Chondrocyte (in vitro differentiated cells): ENCODE measurements around the gene MOCOS. TPM values are rescaled to one million over a fixed set of nuclear protein-coding genes. Genes with fewer than 3 reads are reported as not detected.
A peak's percentile ranks its signal among the peaks of the same experiment; 100 is the strongest.

Experiments used
- DNase-seq: peaks from one replicate; pipeline ENCODE4 v3.0.0; 2021; ENCODE audit warnings: mixed read lengths, low spot score
- H3K27ac Mint-ChIP-seq: one replicate; pipeline ENCODE4 v1.8.0; 2021; ENCODE audit warnings: mild to moderate bottlenecking, moderate library complexity, mixed read lengths; ENCODE audit not compliant: unreplicated experiment
- H3K27me3 Mint-ChIP-seq: 2 replicates; pipeline ENCODE4 v1.8.0; 2021; ENCODE audit warnings: low read depth, mixed read lengths
- H3K36me3 Mint-ChIP-seq: 2 replicates; pipeline ENCODE4 v1.8.0; 2021; ENCODE audit warnings: low read depth, mixed read lengths
- H3K4me1 Mint-ChIP-seq: 2 replicates; pipeline ENCODE4 v1.8.0; 2021; ENCODE audit warnings: low read depth, mild to moderate bottlenecking, mixed read lengths
- H3K4me3 Mint-ChIP-seq: one replicate; pipeline ENCODE4 v1.8.0; 2021; ENCODE audit warnings: mild to moderate bottlenecking, moderate library complexity, mixed read lengths; ENCODE audit not compliant: unreplicated experiment
- H3K9me3 Mint-ChIP-seq: 2 replicates; pipeline ENCODE4 v1.8.0; 2021; ENCODE audit warnings: low read depth, mixed read lengths
- CTCF ChIP-seq: fragments of 200-600 bp; sonication (generic); IDR thresholded peaks from 2 replicates; pipeline ENCODE4 v1.5.0; 2021; ENCODE audit warnings: antibody characterized with exemption, mild to moderate bottlenecking, moderate library complexity
- total RNA-seq: library from RNA; stranded (reverse); gene quantifications from 3 replicates; pipeline ENCODE4 v1.2.1, GENCODE V29; 2021

The MOCOS gene
- total RNA-seq, 1 donor from 2014 or later = 13.2 TPM

- H3K4me3 Mint-ChIP-seq = no peak overlapping the region
- TF ChIP-seq CTCF = no peak
Observed at GRCh38 chr18:36185157-36185556, 2.1 kb upstream of the MOCOS start.

GRCh38 chr18:36185901-36186460 is 1.3 kb upstream of the MOCOS start:
- TF ChIP-seq CTCF = no peak
- H3K27ac Mint-ChIP-seq = no peak overlapping the region
- no peaks in the 10 kb centered on the region for H3K9me3 Mint-ChIP-seq
- peaks cover 33% of the 10 kb centered on the region for H3K4me1 Mint-ChIP-seq
- H3K27me3 Mint-ChIP-seq = no peaks in the 10 kb centered on the region
- no peaks in the 10 kb centered on the region for H3K36me3 Mint-ChIP-seq
- no peak for DNase-seq
- peak overlapping the region; percentile 91 for H3K4me3 Mint-ChIP-seq

More at GRCh38 chr18:36185157-36185556, 2.1 kb upstream of the MOCOS start:
- Mint-ChIP-seq H3K36me3 (no peaks in the 10 kb centered on the region), H3K27me3 (no peaks in the 10 kb centered on the region), H3K9me3 (no peaks in the 10 kb centered on the region), H3K27ac (no peak overlapping the region), H3K4me1 (peaks cover 40% of the 10 kb centered on the region)
- DNase-seq = no peak

- Mint-ChIP-seq H3K4me3 (peak overlapping the region; percentile 91), H3K27ac (peak overlapping the region; percentile 54), H3K27me3 (no peaks in the 10 kb centered on the region), H3K4me1 (peaks cover 33% of the 10 kb centered on the region), H3K9me3 (no peaks in the 10 kb centered on the region), H3K36me3 (no peaks in the 10 kb centered on the region)
- peak; percentile 21 for TF ChIP-seq CTCF
- DNase-seq = no peak
Observed at GRCh38 chr18:36186461-36187192, 670 bp upstream of the MOCOS start.

DNA sequence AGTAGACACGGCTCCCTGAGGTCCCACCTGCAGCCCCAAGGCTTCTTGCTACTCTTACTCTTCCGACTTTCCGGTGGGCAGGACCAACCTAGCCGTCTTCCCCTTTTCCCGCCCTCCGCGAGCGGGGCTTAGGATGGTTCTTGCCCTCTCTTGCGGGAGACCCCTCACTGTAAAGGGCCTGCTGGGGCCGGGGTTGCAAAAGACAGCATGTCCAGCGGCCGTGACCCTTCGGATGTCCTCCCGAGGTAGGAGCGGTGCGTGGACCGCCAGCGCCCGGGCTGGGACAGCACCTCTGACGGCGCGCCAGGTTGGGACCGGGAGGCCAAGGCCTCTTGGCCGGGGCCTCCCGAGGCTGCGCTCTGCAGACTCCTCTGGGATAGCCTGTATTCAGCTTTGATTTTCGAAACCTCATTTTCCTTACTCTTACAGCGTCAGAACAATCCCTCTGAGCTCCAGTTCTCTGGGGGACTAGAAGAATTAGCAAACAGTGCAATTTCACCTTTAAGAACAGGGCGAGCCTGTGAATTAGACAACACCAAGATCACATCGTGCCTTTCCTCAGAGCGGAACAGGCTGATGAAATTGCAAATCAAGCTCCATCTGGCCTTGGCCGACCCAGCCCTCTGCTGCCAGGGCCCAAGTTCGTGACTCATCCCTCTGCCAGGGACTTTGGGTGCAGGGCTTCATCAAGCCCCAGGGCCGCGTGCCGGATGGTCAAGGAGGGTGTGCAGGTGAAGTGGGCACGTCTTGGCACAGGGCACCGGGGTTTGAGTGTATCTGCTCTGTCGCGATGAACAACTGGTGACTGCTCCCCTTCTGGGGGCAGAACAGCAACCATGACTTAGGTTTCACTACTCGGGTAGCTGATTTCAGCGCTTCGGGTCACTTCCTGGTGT is 777 bp downstream of the MOCOS start:
- H3K9me3 Mint-ChIP-seq = no peaks in the 10 kb centered on the region
- TF ChIP-seq CTCF = no peak
- H3K27me3 Mint-ChIP-seq = no peaks in the 10 kb centered on the region
- H3K27ac Mint-ChIP-seq = peak overlapping the region; percentile 92
- no peak for DNase-seq
- peak overlapping the region; percentile 91 for H3K4me3 Mint-ChIP-seq
- no peaks in the 10 kb centered on the region for H3K36me3 Mint-ChIP-seq
- peaks cover 28% of the 10 kb centered on the region for H3K4me1 Mint-ChIP-seq

GRCh38 chr18:36188916-36189315 is 1.6 kb downstream of the MOCOS start:
- TF ChIP-seq CTCF = no peak
- Mint-ChIP-seq H3K4me1 (peaks cover 28% of the 10 kb centered on the region), H3K36me3 (no peaks in the 10 kb centered on the region), H3K27ac (peak overlapping the region; percentile 92), H3K9me3 (no peaks in the 10 kb centered on the region), H3K27me3 (no peaks in the 10 kb centered on the region), H3K4me3 (peak overlapping the region; percentile 91)
- DNase-seq = no peak
